Astrocyte (in vitro differentiated cells and primary cell): ENCODE measurements around the gene ARHGAP26. TPM values are rescaled to one million over a fixed set of nuclear protein-coding genes. Genes with fewer than 3 reads are reported as not detected.

ENCODE experiments used
- DNase-seq: peaks from one replicate; pipeline ENCODE4 v3.0.0-alpha.2; 2010; ENCODE audit warnings: low read depth
- FAIRE-seq: peaks from 2 replicates; lab custom pipeline; 2011; peaks lifted over from hg19 to GRCh38; lab: Jason Lieb, UNC
- H2AFZ ChIP-seq: 2 replicates; pipeline ENCODE4 v1.6.0; 2012; ENCODE audit warnings: low read depth, low read length, inconsistent platforms
- H3K27ac ChIP-seq: 2 replicates; pipeline ENCODE4 v1.5.1; 2011; ENCODE audit warnings: low read depth, low read length, inconsistent platforms
- H3K27me3 ChIP-seq: 2 replicates; pipeline ENCODE4 v1.6.0; 2011; ENCODE audit warnings: low read length, inconsistent platforms; ENCODE audit not compliant: insufficient read depth
- H3K36me3 ChIP-seq: 2 replicates; pipeline ENCODE4 v1.5.1; 2011; ENCODE audit warnings: low read length, inconsistent platforms; ENCODE audit not compliant: insufficient read depth
- H3K4me1 ChIP-seq: 2 replicates; pipeline ENCODE4 v1.5.1; 2011; ENCODE audit warnings: low read length, inconsistent platforms; ENCODE audit not compliant: insufficient read depth
- H3K4me2 ChIP-seq: 2 replicates; pipeline ENCODE4 v1.6.0; 2012; ENCODE audit warnings: low read length, inconsistent platforms
- H3K4me3 ChIP-seq: 2 replicates; pipeline ENCODE4 v1.5.1; 2011; ENCODE audit warnings: low read depth, mild to moderate bottlenecking, low read length, inconsistent platforms; ENCODE audit not compliant: insufficient read depth
- H3K79me2 ChIP-seq: 2 replicates; pipeline ENCODE4 v1.6.0; 2012; ENCODE audit warnings: mild to moderate bottlenecking, low read length, inconsistent platforms; ENCODE audit not compliant: insufficient read depth
- H3K9ac ChIP-seq: 2 replicates; pipeline ENCODE4 v1.6.0; 2012; ENCODE audit warnings: mild to moderate bottlenecking, low read length, inconsistent platforms
- H3K9me3 ChIP-seq: 2 replicates; pipeline ENCODE4 v1.5.1; 2012; ENCODE audit warnings: low read depth, mild to moderate bottlenecking, low read length, inconsistent platforms; ENCODE audit not compliant: insufficient read depth
- H4K20me1 ChIP-seq: 2 replicates; pipeline ENCODE4 v1.6.0; 2012; ENCODE audit warnings: low read length, inconsistent platforms; ENCODE audit not compliant: insufficient read depth
- H3K27ac Mint-ChIP-seq: one replicate; pipeline ENCODE4 v1.8.0; 2021; ENCODE audit warnings: mild to moderate bottlenecking, mixed read lengths; ENCODE audit not compliant: unreplicated experiment
- H3K27me3 Mint-ChIP-seq: one replicate; pipeline ENCODE4 v1.8.0; 2021; ENCODE audit warnings: low read depth, mixed read lengths; ENCODE audit not compliant: unreplicated experiment
- H3K36me3 Mint-ChIP-seq: one replicate; pipeline ENCODE4 v1.8.0; 2021; ENCODE audit warnings: low read depth, mixed read lengths; ENCODE audit not compliant: unreplicated experiment
- H3K4me1 Mint-ChIP-seq: one replicate; pipeline ENCODE4 v1.8.0; 2021; ENCODE audit warnings: low read depth, mixed read lengths; ENCODE audit not compliant: unreplicated experiment
- H3K4me3 Mint-ChIP-seq: one replicate; pipeline ENCODE4 v1.8.0; 2021; ENCODE audit warnings: mild to moderate bottlenecking, moderate library complexity, mixed read lengths; ENCODE audit not compliant: unreplicated experiment
- H3K9me3 Mint-ChIP-seq: one replicate; pipeline ENCODE4 v1.8.0; 2021; ENCODE audit warnings: mild to moderate bottlenecking, mixed read lengths; ENCODE audit not compliant: unreplicated experiment
- CTCF ChIP-seq: IDR thresholded peaks from 2 replicates; pipeline ENCODE4 v1.5.1; 2011; ENCODE audit warnings: low read depth, mild to moderate bottlenecking, inconsistent platforms, low read length, moderate library complexity; ENCODE audit not compliant: insufficient read depth
- EZH2 ChIP-seq: IDR thresholded peaks from 2 replicates; pipeline ENCODE4 v1.6.1; 2012; ENCODE audit warnings: mild to moderate bottlenecking, low read length, inconsistent platforms; ENCODE audit not compliant: insufficient read depth
- total RNA-seq: library from RNA; stranded (reverse); gene quantifications from 2 replicates; pipeline ENCODE4 v1.2.1, GENCODE V29; 2021

ARHGAP26 gene
- total RNA-seq, 1 donor from 2014 or later = 5.6 TPM

- no peak overlapping the region for H3K9ac ChIP-seq
- H3K36me3 ChIP-seq = no peaks in the 10 kb centered on the region
- H3K4me1 Mint-ChIP-seq = peaks cover 20% of the 10 kb centered on the region
- no peak overlapping the region for H3K27ac ChIP-seq
- H3K4me1 ChIP-seq = peaks cover 6% of the 10 kb centered on the region
- no peaks in the 10 kb centered on the region for H4K20me1 ChIP-seq
- no peaks in the 10 kb centered on the region for H3K79me2 ChIP-seq
- TF ChIP-seq CTCF (no peak), EZH2 (no peak)
- no peaks in the 10 kb centered on the region for H3K36me3 Mint-ChIP-seq
- H3K4me3 Mint-ChIP-seq = no peak overlapping the region
- no peaks in the 10 kb centered on the region for H3K9me3 ChIP-seq
- no peak overlapping the region for H3K27ac Mint-ChIP-seq
- FAIRE-seq (no peak), DNase-seq (no peak)
- H3K4me2 ChIP-seq = no peak overlapping the region
- no peaks in the 10 kb centered on the region for H3K27me3 Mint-ChIP-seq
- H3K9me3 Mint-ChIP-seq = peaks cover 7% of the 10 kb centered on the region
- no peak overlapping the region for H2AFZ ChIP-seq
- no peak overlapping the region for H3K4me3 ChIP-seq
- H3K27me3 ChIP-seq = no peaks in the 10 kb centered on the region
Measured at GRCh38 chr5:143198332-143198731, 428.2 kb downstream of the ARHGAP26 start.

- Mint-ChIP-seq H3K27me3 (no peaks in the 10 kb centered on the region), H3K4me1 (peaks cover 20% of the 10 kb centered on the region), H3K4me3 (no peak overlapping the region), H3K36me3 (no peaks in the 10 kb centered on the region), H3K9me3 (peaks cover 7% of the 10 kb centered on the region), H3K27ac (no peak overlapping the region)
- DNase-seq (no peak), FAIRE-seq (no peak)
- TF ChIP-seq CTCF = no peak
- TF ChIP-seq EZH2 = no peak
- Histone ChIP-seq H3K9me3 (no peaks in the 10 kb centered on the region), H3K36me3 (no peaks in the 10 kb centered on the region), H3K4me3 (no peak overlapping the region), H3K4me2 (no peak overlapping the region), H4K20me1 (no peaks in the 10 kb centered on the region), H3K79me2 (no peaks in the 10 kb centered on the region), H3K4me1 (peaks cover 6% of the 10 kb centered on the region), H3K27me3 (no peaks in the 10 kb centered on the region), H3K27ac (no peak overlapping the region), H2AFZ (no peak overlapping the region), H3K9ac (no peak overlapping the region)
Measured at GRCh38 chr5:143199161-143199560, 429.0 kb downstream of the ARHGAP26 start.

GRCh38 chr5:143199843-143200242, 429.7 kb downstream of the ARHGAP26 start:
- peaks cover 21% of the 10 kb centered on the region for H3K4me1 Mint-ChIP-seq
- Histone ChIP-seq H3K9me3 (no peaks in the 10 kb centered on the region), H3K4me1 (peaks cover 10% of the 10 kb centered on the region), H3K27me3 (no peaks in the 10 kb centered on the region), H3K4me3 (no peak overlapping the region), H4K20me1 (no peaks in the 10 kb centered on the region), H2AFZ (no peak overlapping the region), H3K79me2 (no peaks in the 10 kb centered on the region), H3K9ac (no peak overlapping the region), H3K36me3 (no peaks in the 10 kb centered on the region), H3K4me2 (no peak overlapping the region), H3K27ac (no peak overlapping the region)
- FAIRE-seq (no peak), DNase-seq (no peak)
- no peaks in the 10 kb centered on the region for H3K36me3 Mint-ChIP-seq
- peaks cover 7% of the 10 kb centered on the region for H3K9me3 Mint-ChIP-seq
- H3K27ac Mint-ChIP-seq = no peak overlapping the region
- no peak overlapping the region for H3K4me3 Mint-ChIP-seq
- no peaks in the 10 kb centered on the region for H3K27me3 Mint-ChIP-seq
- TF ChIP-seq CTCF = no peak
- no peak for TF ChIP-seq EZH2
